Measurements from ENCODE around the gene RUVBL1.

The RUVBL1 gene

DNA sequence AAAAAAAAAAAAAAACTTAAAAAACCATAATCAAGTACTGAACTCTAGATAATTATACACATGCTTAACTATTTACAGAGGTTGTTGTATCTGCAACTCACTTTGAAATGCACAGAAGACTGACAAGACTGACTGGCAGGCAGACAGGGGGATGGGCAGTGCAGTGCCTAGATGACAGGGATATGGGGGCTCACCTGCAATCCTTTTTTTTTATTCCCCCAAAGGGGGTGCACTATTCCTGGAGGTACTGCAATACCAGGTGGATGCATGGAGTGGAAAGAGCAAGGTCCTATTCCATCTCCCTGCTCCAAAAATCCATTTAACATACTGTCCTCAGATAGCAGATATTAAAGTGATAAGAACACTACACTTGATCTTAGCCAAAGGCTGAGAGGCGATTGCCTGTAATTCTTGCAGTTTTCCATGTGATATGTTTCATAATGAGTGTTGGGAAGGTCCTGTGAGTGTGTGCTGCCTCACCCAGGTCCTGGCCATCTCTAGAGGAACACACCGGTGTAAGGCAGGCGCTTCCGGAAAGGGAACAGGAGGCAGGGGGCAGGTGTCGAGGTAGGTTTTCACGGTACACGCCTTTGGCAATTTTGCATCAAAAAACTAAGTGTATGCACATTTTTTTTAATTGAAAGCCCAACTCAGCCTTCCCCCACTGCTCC, 48.6 kb downstream of the RUVBL1 start:
- Mint-ChIP-seq H3K27ac (peak overlapping the region; percentile 72), H3K4me3 (peak overlapping the region; percentile 77)

DNA sequence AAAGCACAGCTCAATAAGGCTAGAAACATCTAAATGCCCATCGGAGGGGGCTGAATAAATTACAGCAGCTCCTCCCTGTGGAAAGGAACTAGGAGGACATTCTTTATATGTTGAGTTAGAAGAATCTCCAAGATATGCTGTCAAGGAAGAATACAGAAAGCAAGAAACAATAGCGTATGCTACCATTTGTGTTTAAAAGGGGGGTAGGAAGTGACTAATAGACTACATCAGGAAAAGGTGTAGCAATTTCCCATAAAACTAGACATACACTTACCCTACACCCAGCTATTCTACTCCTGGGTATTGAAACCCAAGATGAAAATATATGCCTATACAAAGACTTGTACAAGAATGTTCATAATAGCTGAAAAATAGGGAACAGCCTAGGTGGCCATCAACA, 49.8 kb downstream of the RUVBL1 start:
- intact Hi-C loops (cut with micrococcal nuclease): no loop called here
- Mint-ChIP-seq H3K36me3 (ENCODE audit: low read depth) (peaks cover 49% of the 10 kb centered on the region), H3K4me3 (no peak overlapping the region), H3K27ac (no peak overlapping the region), H3K9me3 (no peaks in the 10 kb centered on the region), H3K27me3 (no peaks in the 10 kb centered on the region), H3K4me1 (ENCODE audit: low read depth) (peaks cover 45% of the 10 kb centered on the region)

More for the DNA sequence above, 48.6 kb downstream of the RUVBL1 start:
- no peaks in the 10 kb centered on the region for H3K9me3 Mint-ChIP-seq
- H3K27me3 Mint-ChIP-seq: no peaks in the 10 kb centered on the region
- H3K4me1 Mint-ChIP-seq (ENCODE audit: low read depth): peaks cover 45% of the 10 kb centered on the region
- peaks cover 47% of the 10 kb centered on the region for H3K36me3 Mint-ChIP-seq (ENCODE audit: low read depth)
- intact Hi-C loops (cut with micrococcal nuclease): loop anchor here (1.0 to 5.0 kb wide), 3 partner anchors 23 to 72 kb away; partner anchors contain the start of genes RUVBL1 and SEC61A1

DNA sequence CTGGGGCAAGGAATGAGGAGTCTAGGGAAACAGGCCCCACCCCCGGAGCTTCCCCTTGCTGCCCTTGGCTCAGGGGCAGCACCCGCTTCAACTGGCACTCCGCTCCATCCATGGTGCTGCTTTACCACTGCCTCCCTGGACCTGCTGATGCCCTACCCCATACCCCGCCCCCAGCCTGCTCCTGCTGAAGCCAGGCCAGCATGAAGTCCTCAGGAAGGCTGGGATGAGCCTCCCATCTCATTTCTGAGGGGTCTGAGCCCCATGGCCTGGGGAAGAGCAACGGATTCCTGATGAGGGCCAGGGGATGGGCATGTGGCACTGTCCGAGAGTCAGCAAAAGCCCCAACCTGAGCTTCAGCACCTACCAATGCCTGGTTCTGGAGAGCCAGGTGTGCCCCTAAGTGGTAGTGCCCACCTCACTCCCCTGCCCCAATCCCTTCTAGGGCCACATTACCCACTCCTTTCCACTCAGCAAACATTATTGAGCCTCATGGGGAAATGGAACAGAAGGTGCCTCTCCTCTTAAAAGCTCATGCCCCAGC, 50.4 kb downstream of the RUVBL1 start:
- Mint-ChIP-seq H3K27ac (no peak overlapping the region), H3K9me3 (no peaks in the 10 kb centered on the region), H3K27me3 (no peaks in the 10 kb centered on the region), H3K4me1 (ENCODE audit: low read depth) (peaks cover 45% of the 10 kb centered on the region), H3K4me3 (no peak overlapping the region), H3K36me3 (ENCODE audit: low read depth) (peaks cover 52% of the 10 kb centered on the region)
- intact Hi-C loops (cut with micrococcal nuclease): no loop called here

DNA sequence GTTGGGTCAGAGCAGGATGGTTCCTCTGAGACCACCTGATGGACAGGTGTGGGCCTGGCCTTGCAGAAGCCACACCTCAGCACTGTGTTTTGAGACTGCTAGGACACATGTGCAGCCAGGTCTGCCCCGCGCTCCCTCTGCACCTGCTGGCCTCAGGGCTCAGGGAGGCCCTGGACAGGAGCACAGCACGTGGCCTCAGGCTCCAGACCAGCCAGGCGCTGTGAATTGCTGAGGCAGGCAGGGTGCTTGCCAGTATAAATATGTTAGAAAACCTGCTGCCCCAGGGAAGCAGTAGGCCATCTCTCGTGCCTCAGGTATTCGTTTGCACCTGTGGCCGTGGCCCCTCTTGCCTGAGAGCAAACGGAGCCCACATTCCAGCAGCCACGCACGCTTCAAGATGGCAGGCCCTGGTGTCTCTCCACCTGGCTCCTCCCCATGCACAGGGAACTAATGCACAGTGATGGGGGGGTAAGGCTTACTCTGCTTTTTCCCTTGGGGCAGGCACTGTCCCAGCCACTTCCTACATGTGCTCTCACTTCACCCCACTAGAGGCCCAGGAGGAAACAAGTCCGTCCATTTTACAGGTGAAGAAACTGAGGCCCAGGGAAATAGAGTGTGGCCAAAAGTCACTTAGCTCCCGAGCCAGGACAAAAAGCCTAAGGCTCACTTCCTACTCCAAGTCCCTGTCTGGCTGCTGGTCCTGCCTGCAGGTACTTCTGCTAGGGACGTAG, 51.0 kb downstream of the RUVBL1 start:
- Mint-ChIP-seq H3K27me3 (no peaks in the 10 kb centered on the region), H3K36me3 (ENCODE audit: low read depth) (peaks cover 58% of the 10 kb centered on the region), H3K4me3 (no peak overlapping the region), H3K9me3 (no peaks in the 10 kb centered on the region), H3K27ac (no peak overlapping the region), H3K4me1 (ENCODE audit: low read depth) (peaks cover 40% of the 10 kb centered on the region)
- intact Hi-C loops (cut with micrococcal nuclease): no loop called here

DNA sequence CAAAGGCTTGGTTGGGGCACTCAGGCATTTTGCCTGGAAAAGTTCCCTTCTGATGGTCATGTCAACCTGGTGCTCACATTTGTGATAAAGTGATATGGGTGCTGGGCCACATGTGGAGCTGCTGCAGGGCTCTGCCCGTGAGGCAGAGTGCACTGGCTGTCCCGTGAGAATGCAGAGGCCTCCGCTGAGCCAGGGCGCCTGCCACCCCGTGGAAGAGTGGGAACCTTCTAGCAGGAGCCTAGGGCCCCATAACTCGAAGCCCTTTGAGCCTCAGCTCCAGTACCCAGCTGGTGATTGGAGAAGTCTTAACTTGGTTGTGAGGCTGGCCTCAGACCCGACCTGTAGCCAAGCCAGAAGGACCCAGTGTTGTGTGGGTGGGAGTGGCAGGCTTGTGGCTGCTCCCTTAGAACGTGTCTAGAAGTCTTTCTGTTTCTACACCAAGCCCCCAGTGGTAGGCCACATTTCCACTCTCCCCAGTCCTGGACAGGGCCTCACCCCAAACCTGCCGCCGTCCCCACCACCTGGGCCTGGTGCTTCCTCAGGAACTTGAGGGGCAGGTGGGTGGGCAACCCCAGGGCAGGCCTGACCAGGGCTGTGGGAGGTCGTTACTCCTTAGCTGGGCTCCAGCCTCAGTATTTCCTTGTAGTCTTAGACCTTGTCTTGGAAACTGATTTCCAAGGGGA, 51.7 kb downstream of the RUVBL1 start:
- H3K27me3 Mint-ChIP-seq: no peaks in the 10 kb centered on the region
- H3K4me1 Mint-ChIP-seq (ENCODE audit: low read depth): peaks cover 36% of the 10 kb centered on the region
- H3K27ac Mint-ChIP-seq: no peak overlapping the region
- intact Hi-C loops (cut with micrococcal nuclease): no loop called here
- H3K4me3 Mint-ChIP-seq: no peak overlapping the region
- H3K9me3 Mint-ChIP-seq: no peaks in the 10 kb centered on the region
- H3K36me3 Mint-ChIP-seq (ENCODE audit: low read depth): peaks cover 65% of the 10 kb centered on the region

DNA sequence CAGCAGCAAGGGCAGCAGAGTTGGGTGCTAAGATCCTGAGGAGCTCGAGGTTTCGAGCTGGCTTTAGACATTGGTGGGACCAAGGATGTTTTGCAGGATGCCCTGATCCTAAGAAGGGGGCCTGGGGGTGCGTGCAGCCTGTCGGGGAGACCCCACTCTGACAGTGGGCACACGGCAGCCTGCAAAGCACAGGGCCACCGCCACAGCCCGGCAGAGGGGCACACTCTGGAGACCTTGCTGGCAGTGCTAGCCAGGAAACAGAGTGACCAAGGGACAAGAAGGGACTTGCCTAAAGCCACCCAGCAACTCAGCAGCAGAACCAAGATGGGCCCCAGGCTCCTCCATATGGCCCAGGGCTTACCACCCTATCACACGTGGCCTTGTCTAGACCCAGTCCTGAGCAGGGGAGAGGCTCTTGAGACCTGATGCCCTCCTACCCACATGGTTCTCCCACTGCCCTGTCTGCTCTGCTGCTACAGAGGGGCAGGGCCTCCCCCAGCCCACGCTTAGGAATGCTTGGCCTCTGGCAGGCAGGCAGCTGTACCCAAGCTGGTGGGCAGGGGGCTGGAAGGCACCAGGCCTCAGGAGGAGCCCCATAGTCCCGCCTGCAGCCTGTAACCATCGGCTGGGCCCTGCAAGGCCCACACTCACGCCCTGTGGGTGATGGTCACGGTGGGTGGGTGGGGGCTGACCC, 52.6 kb downstream of the RUVBL1 start:
- H3K27ac Mint-ChIP-seq: no peak overlapping the region
- H3K4me3 Mint-ChIP-seq: no peak overlapping the region
- H3K9me3 Mint-ChIP-seq: no peaks in the 10 kb centered on the region
- H3K4me1 Mint-ChIP-seq (ENCODE audit: low read depth): peaks cover 30% of the 10 kb centered on the region
- H3K36me3 Mint-ChIP-seq (ENCODE audit: low read depth): peaks cover 74% of the 10 kb centered on the region
- intact Hi-C loops (cut with micrococcal nuclease): no loop called here
- no peaks in the 10 kb centered on the region for H3K27me3 Mint-ChIP-seq

DNA sequence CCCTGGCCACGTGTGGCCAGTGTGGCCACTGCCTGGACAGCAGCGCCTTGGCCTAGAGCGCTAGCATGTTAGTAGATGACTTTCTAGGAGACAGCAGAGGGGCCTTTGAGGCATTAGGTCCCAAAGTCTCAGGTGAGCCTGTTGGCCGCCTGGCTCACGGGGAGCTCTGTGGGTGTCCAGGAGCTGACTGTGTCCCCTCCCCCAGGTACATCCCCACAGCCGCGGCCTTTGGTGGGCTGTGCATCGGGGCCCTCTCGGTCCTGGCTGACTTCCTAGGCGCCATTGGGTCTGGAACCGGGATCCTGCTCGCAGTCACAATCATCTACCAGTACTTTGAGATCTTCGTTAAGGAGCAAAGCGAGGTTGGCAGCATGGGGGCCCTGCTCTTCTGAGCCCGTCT, 54.3 kb downstream of the RUVBL1 start:
- Mint-ChIP-seq H3K4me3 (no peak overlapping the region), H3K9me3 (no peaks in the 10 kb centered on the region), H3K4me1 (ENCODE audit: low read depth) (peaks cover 16% of the 10 kb centered on the region), H3K27me3 (no peaks in the 10 kb centered on the region), H3K36me3 (ENCODE audit: low read depth) (peaks cover 92% of the 10 kb centered on the region), H3K27ac (no peak overlapping the region)
- intact Hi-C loops (cut with micrococcal nuclease): no loop called here

DNA sequence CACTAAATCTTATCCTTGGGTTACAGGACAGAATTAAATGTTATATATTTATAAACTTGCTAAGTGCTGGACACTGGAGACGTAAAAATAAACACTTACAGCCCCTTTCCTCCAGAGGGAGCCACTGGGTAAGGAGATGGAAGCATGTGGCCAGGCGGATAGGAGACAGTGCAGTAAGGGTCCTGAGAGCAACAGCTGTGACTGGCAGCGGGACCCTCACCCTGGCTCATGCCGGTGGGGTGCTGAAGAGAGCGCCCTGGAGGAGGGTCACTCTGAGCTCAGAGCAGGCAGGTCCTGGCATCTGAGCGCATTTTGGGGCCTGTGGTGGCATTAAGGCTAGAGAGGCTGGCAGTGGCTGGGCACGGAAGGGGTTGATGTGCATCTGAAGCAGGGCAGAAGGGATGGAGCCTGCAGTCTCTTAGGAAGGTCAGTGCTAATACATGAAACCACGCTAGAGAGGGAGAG, 55.4 kb downstream of the RUVBL1 start:
- no peak overlapping the region for H3K4me3 Mint-ChIP-seq
- peaks cover 16% of the 10 kb centered on the region for H3K4me1 Mint-ChIP-seq (ENCODE audit: low read depth)
- no peaks in the 10 kb centered on the region for H3K9me3 Mint-ChIP-seq
- peaks cover 100% of the 10 kb centered on the region for H3K36me3 Mint-ChIP-seq (ENCODE audit: low read depth)
- intact Hi-C loops (cut with micrococcal nuclease): no loop called here
- H3K27ac Mint-ChIP-seq: peak overlapping the region; percentile 44
- no peaks in the 10 kb centered on the region for H3K27me3 Mint-ChIP-seq

DNA sequence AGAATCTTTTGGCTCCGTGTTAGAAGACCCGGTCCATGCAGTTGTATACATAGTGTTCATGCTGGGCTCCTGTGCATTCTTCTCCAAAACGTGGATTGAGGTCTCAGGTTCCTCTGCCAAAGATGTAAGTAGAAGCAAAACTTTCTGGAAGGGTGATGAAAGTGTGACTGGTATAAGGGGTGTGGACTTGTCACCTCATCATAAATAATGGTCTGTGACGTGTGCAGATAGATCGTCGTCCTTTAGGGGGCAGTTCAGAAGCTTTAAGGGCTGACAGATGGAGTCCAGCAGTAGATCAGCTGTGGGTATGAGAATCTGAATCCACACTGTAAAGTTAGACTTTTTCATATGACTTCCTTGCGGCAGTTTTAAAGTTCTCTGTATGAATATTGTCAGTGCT, 56.1 kb downstream of the RUVBL1 start:
- H3K27ac Mint-ChIP-seq: no peak overlapping the region
- peaks cover 14% of the 10 kb centered on the region for H3K4me1 Mint-ChIP-seq (ENCODE audit: low read depth)
- peaks cover 100% of the 10 kb centered on the region for H3K36me3 Mint-ChIP-seq (ENCODE audit: low read depth)
- no peaks in the 10 kb centered on the region for H3K27me3 Mint-ChIP-seq
- no peaks in the 10 kb centered on the region for H3K9me3 Mint-ChIP-seq
- intact Hi-C loops (cut with micrococcal nuclease): no loop called here
- no peak overlapping the region for H3K4me3 Mint-ChIP-seq

DNA sequence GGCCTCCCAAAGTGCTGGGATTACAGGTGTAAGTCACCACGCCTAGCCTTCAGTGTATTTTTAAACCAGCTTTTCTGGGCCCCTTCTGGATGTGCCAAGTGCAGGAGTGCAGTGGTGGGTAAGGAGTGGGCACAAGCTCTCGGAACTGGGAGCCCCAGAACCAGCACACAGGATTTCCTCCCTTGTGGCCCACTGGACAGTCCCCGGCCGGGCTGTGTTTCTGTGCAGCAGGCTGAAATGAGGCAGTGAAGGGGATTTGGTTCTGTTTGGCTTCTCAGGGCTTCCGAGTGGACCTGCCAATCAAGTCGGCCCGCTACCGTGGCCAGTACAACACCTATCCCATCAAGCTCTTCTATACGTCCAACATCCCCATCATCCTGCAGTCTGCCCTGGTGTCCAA, 56.9 kb downstream of the RUVBL1 start:
- Mint-ChIP-seq H3K27me3 (no peaks in the 10 kb centered on the region), H3K4me1 (ENCODE audit: low read depth) (peaks cover 12% of the 10 kb centered on the region), H3K27ac (no peak overlapping the region), H3K9me3 (no peaks in the 10 kb centered on the region), H3K4me3 (no peak overlapping the region), H3K36me3 (ENCODE audit: low read depth) (peaks cover 100% of the 10 kb centered on the region)
- intact Hi-C loops (cut with micrococcal nuclease): no loop called here

DNA sequence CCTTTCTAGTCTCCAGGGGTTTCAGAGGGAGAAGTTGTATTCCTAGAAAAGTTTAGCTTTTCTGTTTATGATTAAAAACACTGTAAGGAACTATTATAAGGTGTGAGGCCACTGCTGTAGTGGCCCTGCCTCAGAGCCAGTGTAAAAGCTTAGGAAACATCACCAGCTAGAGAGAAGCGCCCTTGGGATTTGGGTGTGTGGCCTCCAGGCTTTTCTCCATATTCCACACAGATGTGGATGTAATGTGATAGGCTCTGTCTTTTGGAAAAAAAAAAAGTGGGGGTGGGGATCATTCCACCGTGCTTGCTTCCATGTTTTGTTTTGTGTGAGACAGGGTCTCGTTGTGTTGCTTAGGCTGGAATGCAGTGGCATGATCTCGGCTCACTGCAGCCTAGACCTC, 57.5 kb downstream of the RUVBL1 start:
- no peak overlapping the region for H3K27ac Mint-ChIP-seq
- peaks cover 15% of the 10 kb centered on the region for H3K4me1 Mint-ChIP-seq (ENCODE audit: low read depth)
- H3K4me3 Mint-ChIP-seq: no peak overlapping the region
- H3K9me3 Mint-ChIP-seq: no peaks in the 10 kb centered on the region
- H3K27me3 Mint-ChIP-seq: no peaks in the 10 kb centered on the region
- intact Hi-C loops (cut with micrococcal nuclease): no loop called here
- H3K36me3 Mint-ChIP-seq (ENCODE audit: low read depth): peaks cover 100% of the 10 kb centered on the region

DNA sequence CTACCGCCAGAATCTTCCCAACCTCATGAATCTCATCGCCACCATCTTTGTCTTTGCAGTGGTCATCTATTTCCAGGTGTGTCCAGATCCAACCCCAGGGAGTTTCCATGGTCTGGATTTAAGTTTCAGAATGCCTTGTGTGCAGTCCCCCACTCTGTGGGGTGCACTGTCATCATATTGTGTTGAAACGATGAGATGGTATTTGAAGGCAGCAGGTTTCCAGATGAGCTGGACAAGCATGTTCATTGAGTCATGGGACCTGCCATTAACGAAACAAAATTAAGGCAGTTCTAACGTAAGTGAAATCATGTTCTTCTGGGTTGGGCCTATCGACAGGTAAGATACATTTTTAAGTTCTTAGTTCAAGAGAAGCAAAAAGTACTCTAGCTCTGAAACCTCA, 58.6 kb downstream of the RUVBL1 start:
- Mint-ChIP-seq H3K27ac (no peak overlapping the region), H3K36me3 (ENCODE audit: low read depth) (peaks cover 100% of the 10 kb centered on the region), H3K9me3 (no peaks in the 10 kb centered on the region), H3K27me3 (no peaks in the 10 kb centered on the region), H3K4me3 (no peak overlapping the region), H3K4me1 (ENCODE audit: low read depth) (peaks cover 15% of the 10 kb centered on the region)
- intact Hi-C loops (cut with micrococcal nuclease): no loop called here

DNA sequence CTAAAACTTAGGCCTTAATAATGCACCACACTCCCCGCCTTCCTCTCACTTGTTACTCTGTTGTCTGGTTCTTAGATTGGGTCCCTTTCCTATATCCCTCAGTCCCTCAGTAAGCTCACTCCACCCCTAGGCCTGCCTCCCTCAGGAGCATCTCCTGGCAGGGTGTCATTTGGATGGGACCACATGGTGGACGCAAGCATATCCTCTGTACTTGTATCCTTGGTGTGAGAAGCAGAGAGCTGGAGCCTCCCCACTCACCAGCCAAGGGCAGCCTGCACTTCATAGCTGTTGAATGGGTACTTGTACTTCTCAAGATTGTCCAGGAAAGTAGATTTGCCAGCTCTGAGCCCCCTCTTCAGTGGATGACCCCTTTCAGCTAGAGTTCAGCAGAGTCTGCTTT, 59.7 kb downstream of the RUVBL1 start:
- H3K27ac Mint-ChIP-seq: no peak overlapping the region
- no peaks in the 10 kb centered on the region for H3K9me3 Mint-ChIP-seq
- no peak overlapping the region for H3K4me3 Mint-ChIP-seq
- H3K36me3 Mint-ChIP-seq (ENCODE audit: low read depth): peaks cover 100% of the 10 kb centered on the region
- H3K4me1 Mint-ChIP-seq (ENCODE audit: low read depth): peaks cover 15% of the 10 kb centered on the region
- no peaks in the 10 kb centered on the region for H3K27me3 Mint-ChIP-seq
- intact Hi-C loops (cut with micrococcal nuclease): no loop called here

Data from dendritic cell treated with granulocyte-macrophage colony-stimulating factor and Interleukin-4, amounts not matched to agents 40 ng/mL and 50 ng/mL, for 4 days (primary cell).